ENCODE results near the gene COBL.

COBL gene

DNA sequence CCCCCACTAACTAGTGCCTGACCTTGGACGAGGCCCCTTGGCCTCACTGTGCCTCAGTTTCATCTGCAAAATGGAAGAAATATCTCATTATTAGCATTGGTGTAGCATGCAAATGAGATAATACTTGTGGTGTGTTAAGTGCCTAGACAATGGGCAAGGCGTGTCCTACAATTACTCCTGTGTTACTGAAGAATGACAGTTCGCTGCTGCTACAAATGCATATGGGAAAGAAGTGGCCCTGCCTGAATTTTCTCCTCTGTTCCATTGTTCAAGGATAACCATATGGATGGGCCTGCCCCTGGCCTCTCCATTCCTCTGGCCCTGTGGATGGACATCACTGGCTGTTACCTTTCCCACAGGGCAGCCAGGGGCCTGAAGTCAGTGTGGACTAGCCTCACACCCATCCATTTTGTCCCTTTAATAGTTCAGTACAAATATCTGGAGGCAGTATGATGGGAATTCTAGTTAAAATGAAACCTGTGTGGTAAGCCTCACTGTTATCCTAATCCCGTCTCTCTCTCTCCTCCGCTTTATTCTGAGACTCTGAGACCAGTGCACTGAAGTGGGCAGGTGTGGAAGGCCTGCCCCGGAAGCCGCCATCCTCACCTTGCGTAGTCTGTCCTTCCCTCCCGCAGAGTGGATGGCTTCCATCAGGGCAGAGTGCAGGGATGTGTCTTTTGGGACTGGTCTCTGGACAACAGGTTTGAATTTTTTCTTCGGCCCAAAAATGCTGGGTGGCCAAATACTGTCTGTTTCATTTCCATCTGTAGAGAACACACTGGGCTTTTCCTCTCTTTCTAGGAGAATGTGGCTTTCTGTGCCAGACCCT is 289.3 kb downstream of the COBL start:
- Histone ChIP-seq H3K27me3 (ENCODE audit: control insufficient read depth in 1 of 2, insufficient read depth in 2 of 2, low read length in 2 of 2) (no peaks in the 10 kb centered on the region), H3K36me3 (ENCODE audit: control insufficient read depth in 2 of 2, insufficient read depth in 2 of 2, low read length in 2 of 2) (peaks cover 9 to 12% of the 10 kb centered on the region in 2 donors), H3K4me3 (ENCODE audit: low read length in 2 of 2) (no peak overlapping the region), H3K27ac (ENCODE audit: low read length) (no peak overlapping the region), H3K9ac (ENCODE audit: low read length in 2 of 2) (no peak overlapping the region), H3K4me1 (ENCODE audit: control insufficient read depth, insufficient read depth, low read length) (no peaks in the 10 kb centered on the region), H3K9me3 (ENCODE audit: control insufficient read depth in 2 of 2, low read length in 2 of 2) (no peaks in the 10 kb centered on the region)

DNA sequence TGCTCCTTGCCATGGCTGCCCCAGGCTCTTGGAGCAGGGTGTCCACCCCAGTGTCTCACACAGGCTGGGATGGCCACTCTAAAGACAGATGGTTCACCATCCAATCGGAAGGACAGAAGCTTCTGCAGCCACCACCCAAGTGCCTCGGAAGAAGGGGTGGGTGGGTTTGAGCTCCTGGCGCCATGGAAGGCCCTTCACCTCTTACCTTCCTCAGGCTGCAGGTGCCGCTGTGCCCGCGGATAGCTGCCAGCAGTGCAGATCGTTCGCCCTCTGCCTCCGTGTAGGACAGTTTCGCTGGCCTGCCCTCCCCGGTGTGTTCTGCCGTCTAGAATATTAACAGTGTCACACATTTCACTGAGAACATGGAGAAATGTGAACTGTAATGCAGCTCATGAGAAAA is 290.3 kb downstream of the COBL start:
- no peaks in the 10 kb centered on the region for H3K4me1 ChIP-seq (ENCODE audit: control insufficient read depth, insufficient read depth, low read length)
- H3K4me3 ChIP-seq (ENCODE audit: low read length in 2 of 2) = no peak overlapping the region
- no peak overlapping the region for H3K9ac ChIP-seq (ENCODE audit: low read length in 2 of 2)
- H3K36me3 ChIP-seq (ENCODE audit: control insufficient read depth in 2 of 2, insufficient read depth in 2 of 2, low read length in 2 of 2) = peaks cover 9 to 12% of the 10 kb centered on the region in 2 donors
- H3K9me3 ChIP-seq (ENCODE audit: control insufficient read depth in 2 of 2, low read length in 2 of 2) = no peaks in the 10 kb centered on the region
- no peak overlapping the region for H3K27ac ChIP-seq (ENCODE audit: low read length)
- H3K27me3 ChIP-seq (ENCODE audit: control insufficient read depth in 1 of 2, insufficient read depth in 2 of 2, low read length in 2 of 2) = no peaks in the 10 kb centered on the region

DNA sequence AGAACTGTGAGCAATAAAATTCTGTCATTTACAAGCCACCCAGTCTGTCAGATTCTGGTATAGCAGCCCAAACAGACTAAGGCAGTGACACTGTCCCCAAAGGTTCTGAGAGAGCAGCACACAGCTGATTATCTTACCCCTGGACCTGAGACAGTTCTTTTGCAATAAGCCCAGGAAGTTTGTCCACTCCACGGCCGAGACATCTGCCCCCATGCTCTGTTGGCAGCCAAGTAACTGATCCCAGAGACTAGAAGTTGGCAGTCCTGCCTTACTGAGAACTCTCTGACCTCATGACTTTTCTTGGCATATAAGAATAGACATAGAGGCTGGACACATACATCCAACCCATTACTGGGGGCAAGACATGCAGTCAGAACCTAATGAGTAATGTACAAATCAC is 290.9 kb downstream of the COBL start:
- Histone ChIP-seq H3K27ac (ENCODE audit: low read length) (no peak overlapping the region), H3K4me1 (ENCODE audit: control insufficient read depth, insufficient read depth, low read length) (no peaks in the 10 kb centered on the region), H3K36me3 (ENCODE audit: control insufficient read depth in 2 of 2, insufficient read depth in 2 of 2, low read length in 2 of 2) (peaks cover 9 to 12% of the 10 kb centered on the region in 2 donors), H3K4me3 (ENCODE audit: low read length in 2 of 2) (no peak overlapping the region), H3K9me3 (ENCODE audit: control insufficient read depth in 2 of 2, low read length in 2 of 2) (no peaks in the 10 kb centered on the region), H3K27me3 (ENCODE audit: control insufficient read depth in 1 of 2, insufficient read depth in 2 of 2, low read length in 2 of 2) (no peaks in the 10 kb centered on the region), H3K9ac (ENCODE audit: low read length in 2 of 2) (no peak overlapping the region)

DNA sequence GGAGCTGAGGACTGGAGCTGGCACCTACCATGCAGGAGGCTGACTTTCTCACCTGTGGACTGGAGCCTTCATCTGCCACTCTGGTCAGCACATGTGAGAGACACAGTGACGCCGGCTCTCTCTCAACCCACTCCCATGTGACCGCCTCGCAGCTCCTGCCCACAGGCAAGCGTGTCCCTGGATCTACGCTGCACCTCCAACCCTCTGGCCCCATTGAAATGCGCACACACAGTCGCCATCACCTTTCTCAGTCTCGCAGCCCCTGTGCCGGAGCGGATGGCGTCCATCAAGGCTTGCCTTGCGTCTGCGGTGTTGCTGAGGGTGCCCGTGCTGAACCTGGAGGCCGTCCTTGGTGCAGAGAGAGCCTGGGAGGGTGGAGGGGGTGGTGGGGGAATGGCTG is 291.7 kb downstream of the COBL start:
- H3K4me1 ChIP-seq (ENCODE audit: control insufficient read depth, insufficient read depth, low read length) = no peaks in the 10 kb centered on the region
- no peaks in the 10 kb centered on the region for H3K9me3 ChIP-seq (ENCODE audit: control insufficient read depth in 2 of 2, low read length in 2 of 2)
- H3K9ac ChIP-seq (ENCODE audit: low read length in 2 of 2) = no peak overlapping the region
- no peaks in the 10 kb centered on the region for H3K27me3 ChIP-seq (ENCODE audit: control insufficient read depth in 1 of 2, insufficient read depth in 2 of 2, low read length in 2 of 2)
- no peak overlapping the region for H3K27ac ChIP-seq (ENCODE audit: low read length)
- no peak overlapping the region for H3K4me3 ChIP-seq (ENCODE audit: low read length in 2 of 2)
- peaks cover 9 to 12% of the 10 kb centered on the region in 2 donors for H3K36me3 ChIP-seq (ENCODE audit: control insufficient read depth in 2 of 2, insufficient read depth in 2 of 2, low read length in 2 of 2)

DNA sequence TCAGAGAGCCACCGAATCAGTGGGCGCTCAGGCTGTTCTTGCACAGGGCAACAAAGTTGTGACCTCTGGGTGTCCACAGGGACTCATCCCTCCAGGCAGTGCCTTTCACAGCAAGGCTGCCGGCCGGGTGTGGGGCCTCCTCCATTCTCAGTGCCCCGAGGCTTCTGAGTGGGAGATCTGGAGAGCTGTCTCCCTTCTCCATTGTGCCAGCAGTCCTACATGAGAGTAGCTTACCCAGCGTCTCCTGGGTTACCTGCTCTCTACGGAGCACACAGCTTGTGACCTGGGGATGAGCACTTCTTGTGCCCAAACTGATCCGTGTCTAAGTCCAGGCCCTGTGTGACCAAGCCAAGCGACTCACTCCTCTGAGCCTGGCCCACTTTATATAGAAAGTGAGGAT is 293.1 kb downstream of the COBL start:
- H3K36me3 ChIP-seq (ENCODE audit: control insufficient read depth in 2 of 2, insufficient read depth in 2 of 2, low read length in 2 of 2) = peaks cover 5 to 8% of the 10 kb centered on the region in 2 donors
- H3K9ac ChIP-seq (ENCODE audit: low read length in 2 of 2) = no peak overlapping the region
- H3K27me3 ChIP-seq (ENCODE audit: control insufficient read depth in 1 of 2, insufficient read depth in 2 of 2, low read length in 2 of 2) = no peaks in the 10 kb centered on the region
- no peaks in the 10 kb centered on the region for H3K9me3 ChIP-seq (ENCODE audit: control insufficient read depth in 2 of 2, low read length in 2 of 2)
- no peaks in the 10 kb centered on the region for H3K4me1 ChIP-seq (ENCODE audit: control insufficient read depth, insufficient read depth, low read length)
- no peak overlapping the region for H3K27ac ChIP-seq (ENCODE audit: low read length)
- no peak overlapping the region for H3K4me3 ChIP-seq (ENCODE audit: low read length in 2 of 2)

DNA sequence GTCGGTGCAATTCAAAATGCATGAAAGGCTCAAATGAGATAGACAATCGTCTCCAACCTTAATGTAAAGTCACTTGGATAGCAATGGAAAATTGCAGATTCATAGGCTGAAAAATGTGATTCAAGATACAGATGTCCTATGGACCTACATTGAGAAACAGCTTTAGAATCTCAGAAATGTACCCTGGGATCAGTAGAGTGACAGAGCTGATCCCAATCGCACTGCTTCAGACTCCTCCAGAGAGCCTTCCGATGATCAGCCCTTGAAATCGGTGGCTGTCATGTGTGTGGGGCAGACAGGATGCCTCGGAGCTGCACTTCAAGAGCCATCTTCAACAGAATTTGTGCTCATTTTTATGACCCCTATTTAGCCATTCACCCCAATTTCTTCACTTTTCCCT is 293.8 kb downstream of the COBL start:
- H3K9ac ChIP-seq (ENCODE audit: low read length in 2 of 2) = no peak overlapping the region
- no peak overlapping the region for H3K4me3 ChIP-seq (ENCODE audit: low read length in 2 of 2)
- no peaks in the 10 kb centered on the region for H3K9me3 ChIP-seq (ENCODE audit: control insufficient read depth in 2 of 2, low read length in 2 of 2)
- no peaks in the 10 kb centered on the region for H3K27me3 ChIP-seq (ENCODE audit: control insufficient read depth in 1 of 2, insufficient read depth in 2 of 2, low read length in 2 of 2)
- H3K4me1 ChIP-seq (ENCODE audit: control insufficient read depth, insufficient read depth, low read length) = no peaks in the 10 kb centered on the region
- no peak overlapping the region for H3K27ac ChIP-seq (ENCODE audit: low read length)
- H3K36me3 ChIP-seq (ENCODE audit: control insufficient read depth in 2 of 2, insufficient read depth in 2 of 2, low read length in 2 of 2) = peaks cover 5 to 8% of the 10 kb centered on the region in 2 donors

DNA sequence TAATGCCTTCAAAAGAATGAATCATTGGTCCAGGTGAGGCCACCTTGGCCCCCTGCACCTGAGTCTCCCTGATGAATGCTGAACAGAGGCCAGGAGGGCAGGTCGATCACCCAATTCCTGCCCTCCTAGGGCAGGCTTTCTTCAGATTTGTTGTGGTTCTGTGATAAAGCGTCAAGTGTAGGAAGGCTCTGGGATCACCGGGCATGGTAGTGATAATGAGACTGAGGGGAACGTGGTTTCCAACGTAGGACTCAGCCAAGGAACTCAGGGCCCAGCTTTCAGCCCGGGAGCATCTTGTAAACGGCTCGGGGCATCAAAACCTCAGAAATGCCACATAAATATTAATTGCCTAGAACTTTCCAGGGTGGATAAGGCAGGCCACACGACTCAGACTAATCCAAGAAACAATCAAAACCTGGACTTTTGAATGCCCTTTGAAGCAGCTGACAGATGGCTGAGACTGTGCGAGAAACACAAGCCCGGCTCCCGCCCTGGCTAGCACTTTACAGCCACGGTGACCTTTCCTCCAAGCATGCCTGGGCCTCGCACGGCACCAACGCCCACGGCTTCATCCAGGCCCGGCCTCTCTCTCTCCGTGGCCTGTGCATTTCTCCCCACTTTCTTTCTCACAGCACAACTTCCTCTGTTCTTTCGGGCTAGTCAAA is 294.6 kb downstream of the COBL start:
- H3K4me3 ChIP-seq (ENCODE audit: low read length in 2 of 2) = no peak overlapping the region
- H3K36me3 ChIP-seq (ENCODE audit: control insufficient read depth in 2 of 2, insufficient read depth in 2 of 2, low read length in 2 of 2) = peaks cover 2 to 7% of the 10 kb centered on the region in 2 donors
- no peak overlapping the region for H3K27ac ChIP-seq (ENCODE audit: low read length)
- no peaks in the 10 kb centered on the region for H3K27me3 ChIP-seq (ENCODE audit: control insufficient read depth in 1 of 2, insufficient read depth in 2 of 2, low read length in 2 of 2)
- no peaks in the 10 kb centered on the region for H3K9me3 ChIP-seq (ENCODE audit: control insufficient read depth in 2 of 2, low read length in 2 of 2)
- no peak overlapping the region for H3K9ac ChIP-seq (ENCODE audit: low read length in 2 of 2)
- H3K4me1 ChIP-seq (ENCODE audit: control insufficient read depth, insufficient read depth, low read length) = no peaks in the 10 kb centered on the region

DNA sequence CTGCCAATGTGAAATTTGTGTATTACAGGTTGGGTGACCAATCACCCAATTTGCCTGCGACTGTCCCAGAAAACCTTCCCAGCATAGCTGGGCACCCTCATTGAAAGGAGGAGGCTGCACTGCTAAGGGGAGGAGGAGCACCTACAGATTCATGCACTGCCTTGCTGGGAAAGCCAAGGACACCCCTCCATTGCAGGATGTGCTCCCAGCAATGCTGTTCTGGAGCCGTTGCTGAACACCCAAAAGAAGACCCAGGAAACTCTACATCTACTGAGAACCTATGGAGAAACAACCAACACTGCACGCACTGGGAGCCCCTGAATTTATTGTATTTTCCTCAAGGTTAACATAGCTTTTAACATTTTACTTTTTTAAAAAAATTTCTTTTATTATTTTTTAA is 295.7 kb downstream of the COBL start:
- peaks cover 0 to 4% of the 10 kb centered on the region in 2 donors for H3K36me3 ChIP-seq (ENCODE audit: control insufficient read depth in 2 of 2, insufficient read depth in 2 of 2, low read length in 2 of 2)
- no peak overlapping the region for H3K4me3 ChIP-seq (ENCODE audit: low read length in 2 of 2)
- no peaks in the 10 kb centered on the region for H3K27me3 ChIP-seq (ENCODE audit: control insufficient read depth in 1 of 2, insufficient read depth in 2 of 2, low read length in 2 of 2)
- no peak overlapping the region for H3K27ac ChIP-seq (ENCODE audit: low read length)
- no peak overlapping the region for H3K9ac ChIP-seq (ENCODE audit: low read length in 2 of 2)
- no peaks in the 10 kb centered on the region for H3K9me3 ChIP-seq (ENCODE audit: control insufficient read depth in 2 of 2, low read length in 2 of 2)
- no peaks in the 10 kb centered on the region for H3K4me1 ChIP-seq (ENCODE audit: control insufficient read depth, insufficient read depth, low read length)

DNA sequence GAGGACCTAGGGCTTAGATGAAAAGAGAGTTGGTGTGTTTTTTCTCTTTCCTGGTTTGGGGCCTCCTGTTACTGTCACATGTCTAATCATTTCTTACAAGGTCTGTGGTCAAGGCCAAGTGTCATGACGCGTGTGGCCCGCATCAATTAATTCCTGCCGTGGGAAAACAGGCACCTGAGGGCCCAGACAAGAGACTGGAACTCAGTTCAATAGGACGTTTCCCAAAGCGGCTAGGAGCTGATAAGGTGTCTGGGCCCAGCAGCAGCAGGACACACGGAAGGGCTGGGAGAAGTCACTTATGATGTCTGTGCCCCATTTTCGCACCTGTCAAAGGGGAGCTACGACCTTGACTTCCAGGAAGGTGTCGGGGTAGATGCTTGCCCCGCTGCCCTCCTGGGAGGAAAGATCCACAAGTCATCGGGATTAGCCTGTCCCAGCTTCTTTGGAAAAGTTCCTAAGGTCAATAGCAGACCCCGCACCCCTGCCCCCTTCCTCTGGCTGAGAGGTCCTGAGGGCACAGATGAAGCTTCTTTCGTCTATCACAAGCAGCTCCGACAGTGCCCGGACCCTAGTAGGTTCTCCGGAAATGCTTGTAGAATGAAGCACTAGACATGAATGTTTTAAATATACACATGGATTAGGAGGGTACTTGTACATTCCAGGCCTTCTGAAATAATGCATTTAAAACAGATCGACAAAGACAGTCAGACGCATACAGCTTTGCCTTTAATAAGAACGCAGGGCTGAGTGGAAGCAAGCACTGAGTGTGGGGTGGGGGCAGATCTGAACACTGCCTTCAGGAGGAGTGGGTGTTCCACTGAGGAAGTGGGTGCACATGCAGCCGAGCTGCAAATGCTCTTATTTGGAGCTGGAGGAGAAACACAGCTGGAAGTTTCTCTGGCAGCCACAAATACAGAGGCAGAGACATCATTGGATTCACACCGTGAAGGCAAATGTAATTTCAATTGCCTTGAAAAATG is 296.4 kb downstream of the COBL start:
- no peak overlapping the region for H3K9ac ChIP-seq (ENCODE audit: low read length in 2 of 2)
- no peaks in the 10 kb centered on the region for H3K4me1 ChIP-seq (ENCODE audit: control insufficient read depth, insufficient read depth, low read length)
- no peak overlapping the region for H3K27ac ChIP-seq (ENCODE audit: low read length)
- H3K36me3 ChIP-seq (ENCODE audit: control insufficient read depth in 2 of 2, insufficient read depth in 2 of 2, low read length in 2 of 2) = peaks cover 0 to 4% of the 10 kb centered on the region in 2 donors
- H3K9me3 ChIP-seq (ENCODE audit: control insufficient read depth in 2 of 2, low read length in 2 of 2) = no peaks in the 10 kb centered on the region
- no peaks in the 10 kb centered on the region for H3K27me3 ChIP-seq (ENCODE audit: control insufficient read depth in 1 of 2, insufficient read depth in 2 of 2, low read length in 2 of 2)
- no peak overlapping the region for H3K4me3 ChIP-seq (ENCODE audit: low read length in 2 of 2)

DNA sequence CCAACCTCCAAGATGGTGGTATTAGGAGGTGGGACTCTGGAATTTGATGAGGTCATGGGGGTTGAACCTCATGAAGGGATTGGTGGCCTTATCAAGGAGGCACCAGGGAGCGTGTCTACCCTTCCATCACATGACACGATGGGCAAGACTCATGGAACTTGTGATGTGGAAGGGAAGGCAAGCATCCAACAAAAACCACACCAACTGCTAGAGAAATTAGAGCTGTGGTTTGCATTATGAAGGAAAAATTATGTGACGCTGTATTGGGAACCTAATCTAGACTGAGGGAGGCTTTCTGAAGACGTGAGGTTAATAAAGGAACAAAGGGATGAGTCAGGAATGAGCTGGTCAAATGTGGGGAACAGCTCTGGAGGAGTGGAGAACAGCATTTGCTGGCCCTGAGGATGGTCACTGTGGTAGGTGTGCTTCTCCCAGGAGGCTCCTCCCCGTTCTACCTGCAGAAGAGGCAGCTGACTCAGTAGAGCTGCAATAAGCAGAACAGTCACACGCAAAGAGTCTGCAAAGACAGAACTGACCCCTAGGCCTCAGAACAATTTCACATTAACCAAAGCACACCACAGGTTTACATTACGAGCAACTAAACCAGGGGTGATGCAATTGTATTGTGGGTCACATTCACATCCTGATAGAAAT is 297.3 kb downstream of the COBL start:
- H3K9ac ChIP-seq (ENCODE audit: low read length in 2 of 2) = no peak overlapping the region
- no peak overlapping the region for H3K4me3 ChIP-seq (ENCODE audit: low read length in 2 of 2)
- H3K27me3 ChIP-seq (ENCODE audit: control insufficient read depth in 1 of 2, insufficient read depth in 2 of 2, low read length in 2 of 2) = no peaks in the 10 kb centered on the region
- no peaks in the 10 kb centered on the region for H3K9me3 ChIP-seq (ENCODE audit: control insufficient read depth in 2 of 2, low read length in 2 of 2)
- no peaks in the 10 kb centered on the region for H3K4me1 ChIP-seq (ENCODE audit: control insufficient read depth, insufficient read depth, low read length)
- no peaks in the 10 kb centered on the region for H3K36me3 ChIP-seq (ENCODE audit: control insufficient read depth in 2 of 2, insufficient read depth in 2 of 2, low read length in 2 of 2)
- H3K27ac ChIP-seq (ENCODE audit: low read length) = no peak overlapping the region
